ENCODE results near the gene ZNF331.

- no peak for TF ChIP-seq CTCF (IDR thresholded peaks at IDR 0.05; ENCODE audit: insufficient read depth, low read length, poor library complexity, severe bottlenecking)
- TF ChIP-seq EZH2phosphoT487 (conservative IDR thresholded peaks at IDR 0.05; ENCODE audit: low read length) = no peak
Observed at GRCh38 chr19:53552001-53552721, 14.2 kb downstream of the ZNF331 start.

Data from SU-DHL-6 (cell line).